GM12878 (cell line): ENCODE measurements around the gene ZXDC.

ENCODE experiments used
- CREM ChIP-seq: IDR thresholded peaks from 2 replicates; pipeline ENCODE4 v1.6.1; 2014; ENCODE audit warnings: antibody characterized with exemption, low read depth
- JUND ChIP-seq: IDR thresholded peaks from 2 replicates; pipeline ENCODE4 v1.6.1; 2012; ENCODE audit warnings: low read depth, mild to moderate bottlenecking, low read length, improper control_type of control experiment, moderate library complexity
- POLR2A ChIP-seq: IDR thresholded peaks from 2 replicates; pipeline ENCODE4 v1.6.1; 2011; ENCODE audit warnings: low read depth, mild to moderate bottlenecking, low read length
- REST ChIP-seq: IDR thresholded peaks from 2 replicates; pipeline ENCODE4 v1.6.1; 2012; ENCODE audit warnings: mild to moderate bottlenecking, low read depth, low read length
- SP1 ChIP-seq: IDR thresholded peaks from one replicate; pipeline ENCODE4 v1.6.1; 2011; ENCODE audit warnings: low read depth, low read length
- TF ChIP-seq, protein P1 (sequence below): fragments of 450-650 bp; IDR thresholded peaks from 2 replicates; pipeline ENCODE4 v1.6.1; 2016; ENCODE audit warnings: mild to moderate bottlenecking

DNA sequence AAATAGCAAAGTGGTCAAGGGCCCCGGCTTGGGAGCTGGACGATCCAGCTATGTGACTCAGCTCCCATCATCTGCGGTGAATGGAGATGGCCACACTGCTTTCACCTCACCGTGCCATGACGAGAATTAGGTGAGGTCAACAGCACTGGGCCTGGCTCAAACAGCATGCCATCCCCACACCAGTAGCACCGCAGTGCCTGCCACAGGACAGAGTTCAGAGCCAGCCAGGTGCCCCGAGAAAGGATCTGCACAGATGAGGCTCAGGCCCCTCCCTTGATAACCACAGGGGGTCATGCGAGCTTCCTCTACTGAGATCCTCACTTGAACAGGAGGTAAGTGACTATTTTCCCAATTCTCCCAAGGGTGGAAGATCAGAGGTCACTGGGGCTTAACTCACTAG is 29.4 kb downstream of the ZXDC start:
- no peak for TF ChIP-seq CREM
- no peak for TF ChIP-seq JUND
- TF ChIP-seq REST: no peak
- TF ChIP-seq, protein P1, sequence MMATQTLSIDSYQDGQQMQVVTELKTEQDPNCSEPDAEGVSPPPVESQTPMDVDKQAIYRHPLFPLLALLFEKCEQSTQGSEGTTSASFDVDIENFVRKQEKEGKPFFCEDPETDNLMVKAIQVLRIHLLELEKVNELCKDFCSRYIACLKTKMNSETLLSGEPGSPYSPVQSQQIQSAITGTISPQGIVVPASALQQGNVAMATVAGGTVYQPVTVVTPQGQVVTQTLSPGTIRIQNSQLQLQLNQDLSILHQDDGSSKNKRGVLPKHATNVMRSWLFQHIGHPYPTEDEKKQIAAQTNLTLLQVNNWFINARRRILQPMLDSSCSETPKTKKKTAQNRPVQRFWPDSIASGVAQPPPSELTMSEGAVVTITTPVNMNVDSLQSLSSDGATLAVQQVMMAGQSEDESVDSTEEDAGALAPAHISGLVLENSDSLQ: no peak
- TF ChIP-seq POLR2A: no peak
- no peak for TF ChIP-seq SP1
